Stimulated activated CD4-positive, alpha-beta T cell treated with anti-CD3 and anti-CD28 coated beads, Interleukin-2, amount 100 ng/mL, for 4 hours (primary cell): Measurements from ENCODE around the gene ZIC4.

Experiments used
- DNase-seq: peaks from one replicate; pipeline ENCODE4 v3.0.0-alpha.2; 2020; ENCODE audit warnings: low read depth

ZIC4 gene

GRCh38 chr3:147370349-147370748 lies 36.0 kb downstream of the ZIC4 start:
- no peak for DNase-seq

DNA sequence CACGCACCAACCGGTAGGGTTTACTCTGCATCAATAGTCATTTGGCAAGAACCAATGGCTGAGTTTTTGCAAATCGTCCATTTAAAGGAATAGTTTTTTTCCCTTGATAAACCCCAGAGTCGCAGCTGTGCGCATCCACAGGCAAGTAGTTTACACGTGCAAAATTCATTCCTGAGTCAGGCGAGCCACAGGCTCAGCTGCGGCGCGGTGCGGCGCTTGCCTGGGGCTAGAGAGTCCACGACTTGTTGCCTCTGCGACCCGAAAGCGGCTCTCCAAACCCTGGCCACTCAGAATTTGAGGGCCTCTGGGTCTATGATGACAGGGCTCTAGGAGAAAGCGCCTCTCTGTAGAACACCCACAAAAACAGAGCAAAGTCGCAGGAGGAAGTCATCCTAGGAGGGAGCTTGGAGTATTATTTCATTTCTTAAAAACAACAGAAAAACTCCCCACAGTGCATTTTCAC lies 36.7 kb downstream of the ZIC4 start:
- DNase-seq, result no peak

GRCh38 chr3:147369231-147369630 lies 37.1 kb downstream of the ZIC4 start:
- no peak for DNase-seq

GRCh38 chr3:147368561-147369221 lies 37.7 kb downstream of the ZIC4 start:
- no peak for DNase-seq

- no peak for DNase-seq
Measured at GRCh38 chr3:147368151-147368550, 38.2 kb downstream of the ZIC4 start.

DNA sequence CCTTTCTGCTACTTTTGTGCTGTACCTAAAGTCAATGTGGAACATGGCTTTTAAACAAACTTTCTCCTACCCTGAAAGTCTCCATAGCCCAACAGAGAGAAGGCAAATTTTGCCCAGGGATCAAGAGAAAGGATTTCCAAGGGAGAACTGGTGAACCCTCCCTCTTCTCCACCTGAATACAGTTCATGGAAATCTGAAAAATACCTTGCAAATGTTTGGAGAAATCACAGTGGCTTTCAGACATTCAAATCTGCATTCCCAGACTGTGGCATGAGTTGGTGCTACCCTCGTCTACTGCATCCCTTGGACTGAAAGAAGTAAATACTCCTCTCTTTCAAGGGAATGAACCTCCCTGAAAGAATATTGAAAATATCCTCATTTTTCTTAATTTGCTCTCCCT lies 38.7 kb downstream of the ZIC4 start:
- no peak for DNase-seq

GRCh38 chr3:147365196-147366115 lies 40.9 kb downstream of the ZIC4 start:
- DNase-seq, result no peak

DNA sequence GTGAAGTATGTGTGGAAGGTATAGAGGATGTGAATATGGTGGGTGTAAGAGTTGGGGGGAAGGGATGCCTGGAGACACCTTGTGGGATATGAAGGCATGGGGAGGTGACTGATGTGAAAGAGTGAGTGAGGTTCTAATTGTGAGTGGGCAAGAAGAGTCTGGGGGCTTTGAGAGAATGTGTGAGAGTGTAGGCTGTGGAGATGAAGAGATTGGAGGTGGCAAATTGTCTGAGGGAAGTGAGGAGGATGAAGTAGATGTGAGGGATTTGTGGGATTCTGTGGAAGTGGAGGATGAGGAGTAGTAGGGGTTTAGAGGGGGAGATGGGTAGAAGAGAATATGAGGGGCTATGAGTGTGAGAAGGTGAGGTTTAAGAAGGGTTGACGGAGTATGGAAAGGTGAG lies 41.6 kb downstream of the ZIC4 start:
- no peak for DNase-seq

DNA sequence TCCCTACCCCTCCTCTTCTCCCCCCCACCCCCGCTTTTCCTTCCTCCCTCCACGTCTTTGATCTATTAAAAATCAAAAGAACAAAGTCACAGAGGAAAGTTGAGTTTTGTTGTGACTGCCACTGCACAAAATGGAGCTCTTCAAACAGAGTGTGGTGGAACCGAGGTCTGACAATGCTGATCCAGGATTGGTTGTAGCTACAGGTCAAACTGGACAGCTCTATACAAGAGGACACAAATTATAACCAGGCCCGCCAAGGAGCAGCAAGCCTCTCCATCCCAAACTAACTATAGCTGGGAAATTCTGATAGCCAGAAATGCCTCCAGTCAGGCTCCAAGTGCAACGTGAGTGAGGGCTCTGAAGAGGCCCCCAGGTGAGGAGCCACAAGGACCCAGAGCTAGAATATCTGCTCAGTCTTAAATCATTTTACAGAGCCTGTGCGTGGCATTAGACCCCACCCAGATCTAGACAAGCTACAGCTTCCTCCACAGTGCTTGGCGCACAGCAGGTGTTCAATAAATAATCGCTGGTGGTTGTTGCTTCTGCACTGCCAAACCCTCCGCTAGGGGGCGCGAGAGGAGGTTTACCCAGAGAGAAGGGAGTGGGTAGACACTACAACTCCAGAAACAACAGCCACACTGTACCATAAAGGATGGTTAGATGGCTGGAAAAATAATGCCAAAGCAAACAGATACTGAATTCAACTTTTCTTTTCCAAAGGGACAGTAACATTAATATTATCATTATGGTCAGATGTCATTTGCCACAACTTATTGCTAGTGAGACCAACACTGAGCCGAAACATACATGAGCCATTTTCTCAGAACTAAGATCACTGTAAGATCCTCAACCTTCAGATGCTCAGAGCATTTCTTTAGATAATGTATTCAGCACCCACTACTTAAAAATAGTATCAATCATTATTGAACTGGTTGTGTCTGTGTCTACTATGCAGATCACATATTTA lies 44.6 kb downstream of the ZIC4 start:
- no peak for DNase-seq

DNA sequence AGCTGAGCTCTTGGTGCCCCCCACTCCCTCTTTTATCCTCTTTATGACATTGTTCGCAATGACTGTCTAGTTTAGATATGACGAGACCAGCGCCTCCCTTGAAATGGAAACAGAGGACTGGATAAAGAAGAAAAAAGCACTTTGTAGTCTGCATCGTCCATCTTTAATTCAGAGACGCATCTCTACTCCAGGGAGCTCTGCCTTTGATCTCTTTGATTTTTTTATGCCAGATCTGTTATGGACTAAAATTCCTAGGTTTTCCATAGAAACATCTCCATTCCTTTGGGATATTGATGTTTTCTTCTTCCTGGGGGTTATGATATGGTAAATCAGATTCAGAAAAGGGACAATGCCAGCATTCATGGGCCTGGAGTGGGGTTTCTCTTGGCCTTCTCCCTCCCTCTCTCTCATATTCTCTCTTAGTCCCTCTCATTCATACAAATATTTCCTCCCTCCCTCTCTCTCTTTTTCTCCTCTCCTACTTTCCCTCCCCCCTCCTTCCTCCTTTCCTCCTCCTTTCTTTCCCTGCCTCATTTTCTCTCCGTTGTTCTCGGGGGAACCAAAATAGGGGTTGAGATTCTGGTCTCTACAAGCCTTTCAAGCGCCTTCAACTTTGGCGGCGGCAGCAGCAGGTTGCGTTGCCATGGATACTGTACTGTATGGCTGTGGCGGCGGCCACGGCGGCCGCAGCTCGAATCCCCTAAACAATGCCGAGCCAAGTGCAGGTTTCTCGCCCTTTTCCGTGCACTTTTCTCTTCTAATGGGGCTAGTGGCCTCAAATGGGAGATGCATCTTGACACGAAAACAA lies 45.5 kb downstream of the ZIC4 start:
- DNase-seq, result no peak

GRCh38 chr3:147360051-147360439 lies 46.3 kb downstream of the ZIC4 start:
- no peak for DNase-seq

DNA sequence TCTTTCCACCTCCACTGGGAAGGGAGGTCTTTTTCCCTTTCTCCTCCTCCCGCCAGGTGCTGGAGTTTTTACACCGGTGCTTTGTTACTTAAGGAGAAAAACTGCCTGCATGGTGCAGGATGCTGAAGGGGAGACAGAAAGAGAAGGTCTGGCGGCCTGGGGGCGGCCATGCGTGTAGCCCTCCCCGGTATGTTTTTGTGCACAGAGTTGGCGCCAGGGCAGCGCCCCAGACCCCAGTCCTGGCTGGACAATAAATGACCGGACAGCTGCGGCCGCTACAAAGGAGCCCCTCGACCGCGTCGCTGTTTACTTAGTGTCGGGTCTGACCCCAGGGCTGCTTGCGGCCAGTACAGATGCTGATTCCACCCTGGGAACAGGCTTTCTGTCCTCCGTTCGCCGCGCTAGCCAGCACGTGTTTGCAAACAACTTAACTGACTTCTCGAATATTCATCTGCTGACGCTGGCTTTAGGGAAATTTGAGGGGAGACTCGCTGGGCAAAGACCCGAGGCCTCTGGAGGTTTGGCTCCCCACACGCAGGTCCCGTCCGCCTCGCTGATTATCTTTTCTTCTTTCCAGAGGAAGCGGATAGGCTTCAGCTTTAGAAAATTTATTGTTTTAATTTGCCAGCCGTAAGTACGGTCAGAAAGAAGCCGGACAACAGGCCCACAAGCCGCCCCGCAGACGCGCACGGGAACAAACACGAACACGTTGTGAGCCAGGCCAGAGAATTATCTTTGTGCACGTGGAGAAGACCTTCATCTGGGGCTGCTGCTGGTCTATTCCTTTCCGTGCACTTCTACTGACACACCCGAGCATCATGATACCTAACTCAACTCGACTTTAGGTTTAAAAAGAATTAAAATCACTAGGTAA lies 46.9 kb downstream of the ZIC4 start:
- no peak for DNase-seq

- DNase-seq, result no peak
Measured at GRCh38 chr3:147358144-147358992, 48.0 kb downstream of the ZIC4 start.

DNA sequence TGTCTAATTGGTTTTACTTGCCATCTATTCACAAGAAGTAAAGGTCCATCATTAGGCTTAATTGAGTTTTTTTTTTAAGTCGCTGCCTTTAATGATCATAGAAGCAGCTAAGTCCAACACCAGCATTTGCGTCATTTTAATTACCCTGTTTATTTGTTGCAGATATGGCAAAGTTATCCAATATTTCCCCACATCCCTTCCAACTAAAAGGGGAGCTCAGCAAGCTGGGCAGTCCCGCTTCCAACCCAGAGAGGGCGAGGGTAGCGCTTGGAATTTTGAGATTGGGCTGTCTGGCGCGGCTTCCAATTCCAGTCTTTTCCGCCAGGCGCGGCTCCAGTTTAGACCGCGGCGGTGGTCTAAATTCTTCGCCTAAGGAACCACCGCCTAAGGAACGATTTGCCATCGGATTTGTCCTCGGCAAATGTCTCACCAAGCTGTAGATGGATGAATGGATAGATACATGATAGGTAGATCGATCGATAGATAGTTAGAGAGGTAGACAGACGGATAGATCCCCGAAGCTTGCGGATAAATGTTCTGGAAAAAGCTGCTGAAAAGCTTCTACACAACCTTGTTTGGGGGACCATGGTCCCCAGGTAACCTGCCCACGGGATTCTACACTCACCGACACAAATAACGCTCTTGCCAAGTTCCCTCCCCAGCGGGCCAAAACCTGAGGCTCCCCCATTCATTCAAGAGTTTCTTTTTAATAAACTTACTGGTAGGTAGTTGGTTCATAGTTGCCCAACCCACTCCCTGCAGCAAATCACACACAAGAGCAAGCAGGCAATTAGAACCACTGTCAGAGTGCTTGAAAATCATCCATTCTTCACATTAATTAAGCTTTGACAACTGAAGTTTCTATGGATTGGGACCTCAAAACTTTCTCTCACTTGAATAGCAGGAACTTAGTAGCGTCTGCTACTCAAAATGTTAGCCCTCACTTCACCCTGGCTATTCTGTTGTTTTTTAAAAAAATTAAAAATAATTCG lies 49.1 kb downstream of the ZIC4 start:
- no peak for DNase-seq

DNA sequence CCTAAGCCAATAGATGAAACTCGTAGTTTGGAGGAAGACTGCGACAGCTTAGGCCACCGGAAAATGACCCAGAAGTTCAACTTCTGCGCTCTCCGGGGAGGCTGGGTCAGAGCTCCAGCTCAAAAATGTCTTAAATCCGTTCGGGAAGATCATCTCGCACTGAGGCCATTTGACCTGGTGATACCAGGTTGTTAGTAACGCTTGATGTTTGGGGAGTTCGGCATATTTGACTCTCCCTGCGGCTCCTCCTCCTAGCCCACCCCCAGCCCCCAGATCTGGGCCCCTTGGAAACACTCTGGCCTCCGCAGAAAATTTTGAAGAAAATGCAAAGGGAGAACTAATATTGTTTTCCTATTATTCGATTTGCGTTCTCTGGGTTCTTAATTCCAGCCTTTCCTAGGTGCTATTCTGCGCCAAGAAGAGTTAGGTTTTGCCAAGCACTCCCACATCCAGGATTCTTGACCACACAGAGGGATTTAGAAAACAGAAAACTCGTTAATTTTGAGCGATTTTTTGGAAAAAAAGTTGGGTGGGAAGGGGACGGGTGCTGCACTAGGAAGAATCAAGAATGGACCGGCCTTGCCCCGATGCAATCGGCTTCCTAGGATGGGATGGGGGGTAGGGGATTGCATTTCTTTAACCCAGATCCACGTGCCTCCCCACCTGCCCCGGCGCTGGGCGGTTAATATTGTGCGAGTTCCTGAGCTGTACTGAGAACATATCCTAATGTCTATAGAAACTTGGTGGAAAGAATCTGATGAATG lies 50.0 kb downstream of the ZIC4 start:
- DNase-seq, result no peak

DNA sequence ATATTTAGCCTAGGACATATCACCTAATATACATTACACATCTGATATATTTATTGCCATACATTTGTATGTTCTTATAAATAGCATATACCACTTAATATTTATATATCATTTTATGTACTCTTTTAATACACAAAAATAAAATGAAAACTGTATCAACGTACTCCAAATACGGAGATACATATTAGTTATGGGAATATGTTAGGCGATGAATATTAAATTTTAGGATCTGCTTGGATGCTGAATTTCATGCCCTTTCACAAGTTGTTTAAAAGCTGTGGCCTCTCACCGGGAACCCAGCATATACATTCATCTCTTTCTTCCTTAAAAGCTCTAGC lies 50.6 kb downstream of the ZIC4 start:
- DNase-seq, result no peak

DNA sequence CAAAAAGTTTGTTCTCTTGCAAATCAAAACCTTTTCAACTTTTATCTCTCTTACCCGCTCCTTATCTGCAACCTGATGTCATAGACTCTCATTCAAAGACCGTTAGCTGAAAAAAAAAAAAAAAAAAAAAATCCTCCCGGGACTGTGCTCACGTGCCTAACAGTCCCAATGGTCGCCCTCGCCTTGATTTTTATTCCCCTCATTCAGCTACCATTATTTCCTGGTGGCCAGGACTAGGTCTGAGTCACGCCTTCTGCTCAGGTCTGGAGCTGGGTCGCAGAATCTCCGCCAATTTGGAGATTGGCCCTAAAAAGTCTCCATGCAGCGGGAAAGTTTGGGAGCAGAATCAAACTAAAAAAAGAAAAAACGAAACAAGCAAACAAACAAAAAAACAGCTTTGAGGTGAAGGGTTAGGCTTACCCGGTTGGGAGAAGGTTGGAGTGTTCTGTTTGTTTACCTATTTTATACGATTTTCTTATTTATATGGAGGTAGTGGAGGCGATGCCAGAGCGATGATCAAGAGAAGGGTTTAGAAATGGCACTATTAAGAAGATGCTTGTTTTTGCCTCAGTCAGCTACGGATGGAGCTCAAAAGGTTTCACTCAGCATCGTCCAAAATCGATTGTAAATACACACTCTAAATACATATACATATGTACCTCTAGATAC lies 51.1 kb downstream of the ZIC4 start:
- no peak for DNase-seq
